MM.1S (cell line): Measurements from ENCODE around the gene ABCB4.

Source experiments
- DNase-seq: peaks from one replicate; pipeline ENCODE4 v3.0.0-alpha.2; 2015
- H2AFZ ChIP-seq: fragments of 300-600 bp; sonication (generic); 2 replicates; pipeline ENCODE4 v1.6.0; 2016; ENCODE audit warnings: antibody characterized with exemption, low read length
- H3F3A ChIP-seq: fragments of 300-600 bp; sonication (generic); 2 replicates; pipeline ENCODE4 v1.6.1; 2016; ENCODE audit warnings: mild to moderate bottlenecking, antibody characterized with exemption, low read length, moderate library complexity, mixed read lengths; ENCODE audit not compliant: insufficient read depth
- H3K27ac ChIP-seq: fragments of 300-600 bp; sonication (generic); 2 replicates; pipeline ENCODE4 v1.5.1; 2016; ENCODE audit warnings: mild to moderate bottlenecking, low read length
- H3K27me3 ChIP-seq: fragments of 300-600 bp; sonication (generic); replicated peaks from 2 replicates; pipeline ENCODE4 v1.6.0; 2016; ENCODE audit warnings: low read length; ENCODE audit not compliant: insufficient read depth
- H3K36me3 ChIP-seq: fragments of 300-600 bp; sonication (generic); replicated peaks from 2 replicates; pipeline ENCODE4 v1.6.1; 2016; ENCODE audit warnings: mild to moderate bottlenecking, low read length, mixed read lengths; ENCODE audit not compliant: insufficient read depth
- H3K4me1 ChIP-seq: fragments of 300-600 bp; sonication (generic); 2 replicates; pipeline ENCODE4 v1.6.1; 2016; ENCODE audit warnings: low read length, mixed read lengths
- H3K4me2 ChIP-seq: fragments of 300-600 bp; sonication (generic); 2 replicates; pipeline ENCODE4 v1.6.0; 2016; ENCODE audit warnings: low read depth, low read length
- H3K4me3 ChIP-seq: fragments of 300-600 bp; sonication (generic); 2 replicates; pipeline ENCODE4 v1.5.1; 2016; ENCODE audit warnings: low read length, mixed read lengths
- H3K79me2 ChIP-seq: fragments of 300-600 bp; sonication (generic); 2 replicates; pipeline ENCODE4 v1.6.1; 2016; ENCODE audit warnings: mixed run types, low read length, mixed read lengths
- H3K9ac ChIP-seq: fragments of 300-600 bp; sonication (generic); 2 replicates; pipeline ENCODE4 v1.6.1; 2016; ENCODE audit warnings: low read length, mixed read lengths
- H3K9me2 ChIP-seq: fragments of 300-600 bp; sonication (generic); replicated peaks from 2 replicates; pipeline ENCODE4 v1.6.1; 2016; ENCODE audit warnings: mild to moderate bottlenecking, low read length, mixed read lengths; ENCODE audit not compliant: insufficient read depth
- H3K9me3 ChIP-seq: fragments of 300-600 bp; sonication (generic); replicated peaks from 2 replicates; pipeline ENCODE4 v1.6.1; 2016; ENCODE audit warnings: mild to moderate bottlenecking, low read length, mixed read lengths; ENCODE audit not compliant: insufficient read depth
- H4K20me1 ChIP-seq: fragments of 300-600 bp; sonication (generic); 2 replicates; pipeline ENCODE4 v1.6.1; 2016; ENCODE audit warnings: mild to moderate bottlenecking, low read length, moderate library complexity, mixed read lengths; ENCODE audit not compliant: insufficient read depth
- CTCF ChIP-seq: fragments of 300-600 bp; sonication (generic); IDR thresholded peaks from 2 replicates; pipeline ENCODE4 v1.5.1; 2016; ENCODE audit warnings: antibody characterized with exemption, low read length, mixed read lengths
- EZH2 ChIP-seq: fragments of 300-600 bp; sonication (generic); optimal IDR thresholded peaks from 2 replicates; pipeline ENCODE3; 2017; ENCODE audit warnings: low read depth, mild to moderate bottlenecking, antibody characterized with exemption, low read length, mixed read lengths
- EZH2phosphoT487 ChIP-seq: fragments of 300-600 bp; sonication (generic); IDR thresholded peaks from 2 replicates; pipeline ENCODE4 v1.6.1; 2018; ENCODE audit warnings: antibody characterized with exemption, low read length

ABCB4 gene

GRCh38 chr7:87458148-87458547 is 17.3 kb downstream of the ABCB4 start:
- H3K4me2 ChIP-seq = no peak overlapping the region
- no peaks in the 10 kb centered on the region for H3K9me2 ChIP-seq

GRCh38 chr7:87456247-87456646 is 19.2 kb downstream of the ABCB4 start:
- Histone ChIP-seq H3K36me3 (no peaks in the 10 kb centered on the region), H3K27me3 (no peaks in the 10 kb centered on the region), H4K20me1 (no peaks in the 10 kb centered on the region), H3K27ac (no peak overlapping the region), H2AFZ (no peak overlapping the region), H3K4me3 (no peak overlapping the region), H3F3A (no peaks in the 10 kb centered on the region), H3K9me2 (no peaks in the 10 kb centered on the region), H3K9me3 (no peaks in the 10 kb centered on the region), H3K79me2 (no peaks in the 10 kb centered on the region), H3K9ac (no peak overlapping the region), H3K4me1 (no peaks in the 10 kb centered on the region), H3K4me2 (no peak overlapping the region)
- TF ChIP-seq CTCF = no peak
- no peak for TF ChIP-seq EZH2phosphoT487
- TF ChIP-seq EZH2 = no peak
- no peak for DNase-seq

More at GRCh38 chr7:87458148-87458547, 17.3 kb downstream of the ABCB4 start:
- Histone ChIP-seq H3K9ac (no peak overlapping the region), H3K79me2 (no peaks in the 10 kb centered on the region), H3K4me1 (no peaks in the 10 kb centered on the region), H3K9me3 (no peaks in the 10 kb centered on the region), H3K27me3 (no peaks in the 10 kb centered on the region), H4K20me1 (no peaks in the 10 kb centered on the region), H3F3A (no peaks in the 10 kb centered on the region), H2AFZ (no peak overlapping the region), H3K27ac (no peak overlapping the region), H3K4me3 (no peak overlapping the region), H3K36me3 (no peaks in the 10 kb centered on the region)
- DNase-seq = no peak
- TF ChIP-seq CTCF (no peak), EZH2 (no peak), EZH2phosphoT487 (no peak)

GRCh38 chr7:87452279-87452678 is 23.2 kb downstream of the ABCB4 start:
- no peaks in the 10 kb centered on the region for H3K4me1 ChIP-seq
- H4K20me1 ChIP-seq = no peaks in the 10 kb centered on the region
- H3F3A ChIP-seq = no peaks in the 10 kb centered on the region
- DNase-seq = no peak
- no peaks in the 10 kb centered on the region for H3K36me3 ChIP-seq
- no peak overlapping the region for H3K4me3 ChIP-seq
- no peak overlapping the region for H3K4me2 ChIP-seq
- no peak overlapping the region for H2AFZ ChIP-seq
- no peaks in the 10 kb centered on the region for H3K79me2 ChIP-seq
- H3K9me3 ChIP-seq = no peaks in the 10 kb centered on the region
- TF ChIP-seq EZH2 (no peak), EZH2phosphoT487 (no peak), CTCF (no peak)
- no peaks in the 10 kb centered on the region for H3K9me2 ChIP-seq
- H3K27ac ChIP-seq = no peak overlapping the region
- H3K27me3 ChIP-seq = no peaks in the 10 kb centered on the region
- H3K9ac ChIP-seq = no peak overlapping the region
